HS-5 (cell line): Measurements from ENCODE around the gene HNF1A.

Source experiments
- DNase-seq: peaks from one replicate; pipeline ENCODE4 v3.0.0-alpha.2; 2012; ENCODE audit warnings: low read depth

The HNF1A gene

GRCh38 chr12:120959111-120959878 lies 19.0 kb upstream of the HNF1A start:
- no peak for DNase-seq

GRCh38 chr12:120960657-120961056 lies 17.7 kb upstream of the HNF1A start:
- no peak for DNase-seq

DNA sequence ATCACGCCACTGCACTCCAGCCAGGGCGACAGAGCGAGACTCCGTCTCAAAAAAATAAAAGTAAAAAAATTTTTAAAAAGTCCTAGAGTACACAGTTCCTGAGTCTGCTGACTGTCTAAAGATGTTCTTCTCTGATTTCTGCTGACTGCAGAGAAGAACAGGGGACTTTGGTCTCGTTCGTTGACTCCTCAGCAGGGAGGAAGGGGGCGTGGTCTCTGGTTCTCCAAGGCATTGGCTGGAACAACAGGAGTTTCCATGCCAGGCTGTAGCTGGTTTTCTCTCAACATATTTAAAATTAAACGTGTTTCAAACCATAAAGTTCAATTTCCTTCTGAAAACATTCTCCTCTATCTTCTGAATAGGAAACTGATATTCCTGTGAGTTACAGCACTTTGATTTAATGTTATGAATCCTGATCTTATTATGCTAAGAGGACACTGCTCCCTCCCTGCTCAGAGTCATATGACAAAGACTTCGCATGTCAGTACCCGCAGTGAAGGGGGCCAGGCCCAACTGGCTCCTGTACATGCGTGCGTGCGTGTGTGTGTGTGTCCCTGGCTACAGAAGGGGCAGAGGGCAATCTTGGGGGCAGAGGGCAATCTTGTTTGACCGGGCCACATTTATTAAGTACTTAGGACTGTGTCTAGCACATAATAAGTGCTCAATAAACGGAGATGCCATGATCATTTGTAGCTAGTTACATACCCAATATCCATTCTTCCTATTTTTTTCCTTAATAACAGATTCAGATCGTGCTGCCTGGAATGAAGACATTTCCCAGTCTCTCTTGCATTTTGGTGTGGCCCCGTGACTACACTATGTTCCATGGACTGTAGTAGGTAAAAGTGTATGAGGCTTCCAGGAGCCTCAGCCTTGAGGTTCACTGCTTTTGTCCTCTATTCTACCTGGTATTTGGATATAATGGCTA lies 16.5 kb upstream of the HNF1A start:
- DNase-seq = no peak

- peak; percentile 11 for DNase-seq
These were observed 15.8 kb upstream of the HNF1A start for GRCh38 chr12:120962532-120963020.

DNA sequence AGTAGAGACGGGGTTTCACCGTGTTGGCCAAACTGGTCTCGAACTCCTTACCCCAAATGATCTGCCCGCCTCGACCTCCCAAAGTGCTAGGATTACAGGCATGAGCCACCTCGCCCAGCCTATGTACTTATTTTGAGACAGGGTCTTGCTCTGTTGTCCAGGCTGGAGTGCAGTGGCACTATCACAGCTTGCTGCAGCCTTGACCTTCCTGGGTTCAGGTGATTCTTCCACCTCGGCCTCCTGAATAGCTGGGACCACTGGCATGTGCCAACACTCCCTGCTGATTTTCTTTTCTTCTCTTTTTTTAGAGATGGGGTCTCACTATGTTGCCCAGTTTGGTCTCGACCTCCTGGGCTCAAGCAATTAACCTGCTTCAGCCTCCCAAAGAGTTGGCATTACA lies 14.0 kb upstream of the HNF1A start:
- DNase-seq = no peak

DNA sequence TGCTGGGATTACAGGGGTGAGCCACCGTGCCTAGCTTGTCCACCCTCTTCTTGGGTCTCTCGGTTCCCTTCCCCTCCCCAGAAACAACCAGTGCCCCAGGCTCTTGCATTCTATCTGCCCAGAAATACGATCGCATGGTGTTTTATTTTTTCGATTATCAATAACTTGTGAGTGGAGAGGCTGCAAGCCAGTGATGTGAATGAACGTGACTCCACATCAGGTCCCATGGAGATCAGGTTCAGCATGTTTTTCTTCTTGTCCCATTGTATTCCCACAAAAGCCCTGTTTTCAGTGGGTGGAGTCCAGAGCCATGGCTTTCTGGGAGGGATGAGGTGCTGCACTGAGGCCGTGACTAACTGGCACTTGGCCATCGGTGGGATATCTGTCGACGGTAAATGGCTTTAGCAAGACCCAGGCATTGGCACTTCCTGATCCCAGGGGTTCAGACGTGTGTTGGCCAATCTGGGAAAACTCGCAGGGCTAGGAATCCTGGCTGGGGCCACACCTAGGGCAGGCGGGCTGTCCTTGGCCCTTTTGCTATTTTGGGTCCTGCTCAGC lies 12.7 kb upstream of the HNF1A start:
- DNase-seq = no peak

GRCh38 chr12:120970310-120970709 lies 8.0 kb upstream of the HNF1A start:
- DNase-seq = no peak

- DNase-seq = peak; percentile 33
These were observed 6.8 kb upstream of the HNF1A start for GRCh38 chr12:120971299-120972180.

GRCh38 chr12:120972870-120973543 lies 5.3 kb upstream of the HNF1A start:
- DNase-seq = no peak

DNA sequence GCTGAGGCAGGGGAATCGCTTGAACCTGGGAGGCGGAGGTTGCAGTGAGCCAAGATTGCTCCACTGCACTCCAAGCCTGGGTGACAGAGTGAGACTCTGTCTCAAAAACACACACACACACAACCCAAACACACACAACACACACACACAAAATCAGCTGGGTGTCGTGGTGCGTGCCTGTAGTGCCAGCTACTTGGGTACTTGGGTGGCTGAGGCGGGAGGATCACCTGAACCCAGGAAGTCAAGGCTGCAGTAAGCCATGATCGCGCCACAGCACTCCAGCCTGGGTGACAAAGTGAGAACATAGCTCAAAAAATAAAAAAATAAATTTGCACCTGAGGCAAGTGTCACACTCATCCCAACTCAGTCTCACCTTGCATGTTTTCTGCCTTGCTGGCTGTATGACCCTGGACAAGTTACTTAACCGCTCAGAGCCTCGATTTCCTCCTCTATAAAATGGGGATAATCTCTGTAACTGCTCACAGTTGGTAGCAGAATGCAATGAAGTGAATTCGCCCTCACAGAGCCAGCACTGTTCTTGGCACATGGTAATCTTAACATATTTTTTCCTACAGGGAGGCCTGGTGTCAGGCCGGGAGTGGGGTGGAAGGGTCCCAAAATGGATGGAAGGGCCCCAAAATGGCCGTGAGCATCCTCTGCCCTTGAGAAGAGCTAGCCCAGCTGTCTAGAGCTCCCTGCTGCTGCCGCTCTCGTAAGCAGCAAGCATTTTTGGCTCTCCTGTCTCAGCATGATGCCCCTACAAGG lies 630 bp upstream of the HNF1A start:
- no peak for DNase-seq

- no peak for DNase-seq
These were observed 998 bp downstream of the HNF1A start for GRCh38 chr12:120979220-120979861.

GRCh38 chr12:120979862-120980696 lies 1.7 kb downstream of the HNF1A start:
- DNase-seq = no peak

DNA sequence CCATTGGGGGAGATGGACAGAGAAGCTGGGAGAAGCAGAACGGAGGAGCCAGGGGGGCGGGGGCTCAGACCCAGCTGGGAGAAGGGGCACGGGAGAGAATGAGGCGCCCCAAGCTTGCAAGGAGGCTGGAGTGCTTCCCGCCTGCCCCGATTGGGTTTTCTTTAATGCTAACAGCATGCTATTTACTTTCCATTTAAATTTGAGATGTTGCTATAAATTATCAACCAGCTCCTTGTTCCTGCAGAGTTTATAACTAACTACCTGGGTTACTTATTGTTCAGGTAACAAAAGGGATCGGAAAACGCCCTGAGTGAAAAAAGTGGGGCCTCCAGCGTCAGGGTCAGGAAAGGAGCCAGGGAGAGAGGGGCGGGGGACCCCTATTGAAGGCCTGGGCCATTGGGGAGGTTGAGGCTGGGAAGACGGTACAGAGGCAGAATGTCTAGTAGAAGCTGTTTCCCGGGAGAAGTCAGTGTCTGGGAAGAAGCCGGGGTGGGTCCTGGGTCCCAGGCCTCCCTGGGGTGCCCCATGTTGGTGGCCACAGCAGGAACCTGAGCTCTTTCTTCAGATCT lies 2.5 kb downstream of the HNF1A start:
- no peak for DNase-seq

DNA sequence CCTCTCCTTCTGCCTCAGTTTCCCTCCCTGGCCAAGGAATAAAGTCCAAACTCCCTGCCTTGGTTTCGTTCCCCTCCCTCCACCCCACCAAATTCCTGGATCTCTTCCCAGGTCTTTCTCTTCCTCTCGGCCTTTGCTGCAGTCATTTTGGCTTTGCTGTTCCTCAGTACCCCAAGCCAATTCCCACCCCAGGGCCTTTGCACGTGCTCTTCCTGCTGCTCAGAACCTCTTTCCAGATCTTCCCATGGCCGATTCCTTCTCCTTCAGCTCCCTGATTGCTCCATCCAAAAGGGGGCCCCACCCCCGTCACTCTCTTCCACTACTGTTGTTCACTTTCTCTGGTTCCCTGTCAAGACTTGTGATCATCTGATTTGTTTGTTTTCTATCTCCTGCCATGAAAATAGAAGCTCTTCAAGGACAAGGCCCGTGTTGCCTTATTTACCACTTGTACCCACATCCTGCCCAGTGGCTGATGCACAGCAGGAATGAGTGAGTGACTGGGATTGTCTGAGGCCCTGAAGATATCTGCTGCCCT lies 3.1 kb downstream of the HNF1A start:
- DNase-seq = no peak

- DNase-seq = no peak
These were observed 4.3 kb downstream of the HNF1A start for GRCh38 chr12:120982659-120983058.

DNA sequence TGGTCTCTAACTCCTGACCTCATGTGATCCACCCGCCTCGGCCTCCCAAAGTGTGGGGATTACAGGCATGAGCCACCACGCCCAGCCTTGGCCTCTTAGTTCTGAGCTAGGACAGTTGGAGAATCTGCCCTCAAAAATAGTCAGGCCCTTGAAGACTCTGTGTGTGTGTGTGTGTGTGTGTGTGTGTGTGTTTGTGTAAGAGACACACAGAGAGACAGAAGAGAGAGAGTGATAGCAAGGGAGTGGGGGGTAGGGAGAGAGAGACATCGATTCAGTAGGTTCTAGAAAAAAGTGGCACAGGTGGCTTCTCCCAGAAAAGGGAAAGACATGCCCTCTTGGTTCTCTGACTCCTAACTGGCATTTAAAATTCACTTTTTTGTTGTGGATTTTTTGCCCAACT lies 5.4 kb downstream of the HNF1A start:
- DNase-seq = no peak

- no peak for DNase-seq
These were observed 6.1 kb downstream of the HNF1A start for GRCh38 chr12:120984351-120984898.

DNA sequence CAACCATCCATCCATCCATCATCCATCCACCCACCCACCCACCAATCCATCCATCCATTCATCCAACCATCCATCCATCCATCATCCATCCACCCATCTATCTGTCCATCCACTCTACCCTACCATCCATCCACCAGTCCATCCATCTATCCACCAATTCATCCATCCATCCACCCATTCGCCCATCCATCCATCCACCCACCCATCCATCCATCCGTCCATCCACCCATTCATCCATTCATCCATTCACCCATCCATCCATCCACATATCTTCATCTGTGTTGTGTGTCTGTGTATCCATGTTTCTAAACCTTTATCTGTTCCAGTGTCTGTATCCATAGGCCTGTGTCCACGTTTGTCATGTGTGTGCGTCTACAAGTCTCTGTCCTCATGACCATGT lies 9.9 kb downstream of the HNF1A start:
- no peak for DNase-seq
